ENCODE data around the gene MTNR1B.

The MTNR1B gene

DNA sequence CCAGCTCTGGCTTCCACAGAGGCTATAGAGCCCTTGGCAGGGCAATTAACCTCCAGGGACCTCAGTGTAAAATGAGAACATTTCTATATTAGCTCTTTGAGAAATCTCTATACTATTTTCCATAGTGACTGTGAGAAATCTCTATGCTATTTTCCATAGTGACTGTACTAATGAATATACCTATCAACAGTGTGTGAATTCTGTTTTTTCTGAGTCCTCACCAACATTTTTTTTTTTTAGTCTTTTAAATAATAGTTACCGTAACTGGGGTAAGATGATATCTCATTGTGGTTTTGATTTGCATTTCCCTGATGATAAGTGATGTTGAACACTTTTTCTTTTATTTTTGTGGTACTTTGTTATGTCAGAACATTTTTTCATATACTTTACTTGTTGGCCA is 7.0 kb upstream of the MTNR1B start:
- Mint-ChIP-seq H3K27ac (no peak overlapping the region), H3K36me3 (ENCODE audit: insufficient read depth) (no peaks in the 10 kb centered on the region), H3K4me1 (ENCODE audit: low read depth in 2 of 2) (no peaks in the 10 kb centered on the region), H3K9me3 (peaks cover 0 to 3% of the 10 kb centered on the region in 2 donors), H3K4me3 (no peak overlapping the region), H3K27me3 (no peaks in the 10 kb centered on the region)
- ATAC-seq (replicated peaks) (no peak), DNase-seq (no peak)

DNA sequence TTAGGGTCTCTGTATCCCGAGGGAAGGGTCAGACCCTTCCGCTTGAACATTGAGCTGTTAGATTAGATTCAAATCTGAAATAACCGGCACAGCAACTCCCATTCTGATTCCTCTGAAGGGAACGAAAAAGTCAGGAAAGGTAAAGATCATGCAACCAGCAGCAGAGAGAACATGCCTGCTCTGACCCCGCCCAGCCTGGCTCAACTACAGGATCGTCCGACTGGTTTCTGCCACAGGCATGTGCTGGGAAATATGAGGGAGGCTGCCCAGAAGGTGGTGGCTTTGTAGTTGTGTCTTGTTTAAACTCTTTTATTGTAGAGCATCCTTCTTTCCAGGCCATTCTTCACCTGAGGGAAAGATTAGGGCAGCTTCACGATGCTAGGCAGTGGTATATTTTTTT is 5.0 kb upstream of the MTNR1B start:
- no peaks in the 10 kb centered on the region for H3K27me3 Mint-ChIP-seq
- H3K4me1 Mint-ChIP-seq (ENCODE audit: low read depth in 2 of 2), result no peaks in the 10 kb centered on the region
- peaks cover 0 to 3% of the 10 kb centered on the region in 2 donors for H3K9me3 Mint-ChIP-seq

DNA sequence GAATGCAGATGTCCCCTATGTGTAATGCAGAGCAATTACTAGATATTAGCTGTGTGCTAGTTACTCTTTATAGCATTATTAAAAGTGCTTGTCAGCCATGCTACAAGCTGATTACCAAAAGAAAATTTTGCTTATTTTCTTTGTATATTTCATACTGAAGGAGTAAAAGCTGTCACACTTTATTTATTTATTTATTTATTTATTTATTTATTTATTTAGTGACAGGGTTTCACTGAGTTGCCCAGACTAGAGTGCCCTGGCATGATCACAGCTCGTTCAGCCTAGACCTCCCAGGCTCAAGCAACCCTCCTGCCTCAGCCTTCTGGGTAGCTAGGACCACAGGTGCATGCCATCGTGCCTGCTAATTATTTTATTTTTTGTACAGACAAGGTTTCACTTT is 4.3 kb upstream of the MTNR1B start:
- H3K4me3 Mint-ChIP-seq, result no peak overlapping the region
- peaks cover 0 to 3% of the 10 kb centered on the region in 2 donors for H3K9me3 Mint-ChIP-seq
- H3K36me3 Mint-ChIP-seq (ENCODE audit: insufficient read depth), result no peaks in the 10 kb centered on the region
- ATAC-seq (replicated peaks) (no peak), DNase-seq (no peak)
- no peaks in the 10 kb centered on the region for H3K27me3 Mint-ChIP-seq
- H3K4me1 Mint-ChIP-seq (ENCODE audit: low read depth in 2 of 2), result no peaks in the 10 kb centered on the region
- no peak overlapping the region for H3K27ac Mint-ChIP-seq

More for the DNA sequence above, 5.0 kb upstream of the MTNR1B start:
- Mint-ChIP-seq H3K27ac (no peak overlapping the region), H3K4me3 (no peak overlapping the region), H3K36me3 (ENCODE audit: insufficient read depth) (no peaks in the 10 kb centered on the region)
- no peak for ATAC-seq (replicated peaks)
- no peak for DNase-seq

DNA sequence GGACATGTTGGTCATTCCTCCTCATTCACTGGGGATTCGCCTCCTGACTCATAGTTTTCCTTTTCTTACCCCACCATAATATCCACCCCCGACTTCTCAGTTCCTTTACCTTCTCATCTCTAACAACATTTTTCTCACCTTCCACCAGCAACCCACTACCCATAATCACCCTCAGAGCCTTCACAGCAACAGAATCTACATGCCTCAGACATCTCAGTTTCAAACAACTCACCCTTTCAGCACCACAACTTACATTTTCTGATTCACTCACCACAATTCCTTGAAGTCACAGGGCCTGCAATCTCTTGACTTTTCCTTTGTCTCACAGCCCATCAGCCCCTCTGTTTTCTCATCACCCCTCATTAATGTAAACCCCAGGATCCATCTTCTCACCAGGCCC is 2.3 kb upstream of the MTNR1B start:
- no peaks in the 10 kb centered on the region for H3K27me3 Mint-ChIP-seq
- H3K4me3 Mint-ChIP-seq, result no peak overlapping the region
- H3K4me1 Mint-ChIP-seq (ENCODE audit: low read depth in 2 of 2), result no peaks in the 10 kb centered on the region
- no peaks in the 10 kb centered on the region for H3K36me3 Mint-ChIP-seq (ENCODE audit: insufficient read depth)
- H3K9me3 Mint-ChIP-seq, result no peaks in the 10 kb centered on the region
- H3K27ac Mint-ChIP-seq, result no peak overlapping the region
- ATAC-seq (replicated peaks) (no peak), DNase-seq (no peak)

DNA sequence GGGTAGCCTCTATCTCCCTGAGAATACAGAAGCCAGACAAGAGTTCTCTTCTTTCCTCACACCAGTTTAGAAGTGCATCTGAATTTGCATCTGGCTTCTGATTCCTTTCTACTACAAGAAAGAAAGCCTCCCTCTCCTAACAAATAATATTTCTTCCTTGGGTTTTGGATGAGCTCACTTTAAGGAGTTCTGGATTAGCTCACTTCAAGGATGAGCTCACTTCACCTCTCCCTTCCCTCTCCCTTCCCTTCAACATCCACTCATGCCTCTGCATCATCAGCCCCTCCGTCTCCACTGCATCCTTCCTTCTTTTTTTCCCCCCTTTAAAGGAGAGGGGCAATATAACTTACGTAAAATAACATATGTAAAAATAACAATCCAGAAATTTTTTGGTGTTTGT is 1.6 kb upstream of the MTNR1B start:
- no peak for DNase-seq
- Mint-ChIP-seq H3K27ac (no peak overlapping the region), H3K4me3 (no peak overlapping the region), H3K36me3 (ENCODE audit: insufficient read depth) (no peaks in the 10 kb centered on the region), H3K9me3 (peaks cover 1% of the 10 kb centered on the region in 2 donors), H3K27me3 (no peaks in the 10 kb centered on the region), H3K4me1 (ENCODE audit: low read depth in 2 of 2) (no peaks in the 10 kb centered on the region)
- ATAC-seq (replicated peaks), result no peak

DNA sequence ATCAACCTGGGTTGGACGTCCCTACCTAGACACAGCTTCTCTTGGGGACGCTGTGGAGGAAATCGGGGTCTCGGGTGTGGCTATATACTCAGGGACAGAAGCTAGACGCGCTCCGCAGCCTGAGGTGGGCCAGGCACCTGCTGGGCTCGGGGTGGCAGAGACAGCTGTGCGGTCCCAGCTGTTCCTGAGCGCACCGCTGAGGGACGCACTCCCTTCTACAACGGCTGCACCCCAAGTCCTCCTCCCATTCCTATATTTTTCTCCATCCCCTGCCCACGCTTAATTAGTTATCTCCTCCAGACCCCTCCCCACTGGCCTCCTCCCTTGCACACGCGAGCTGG is 188 bp upstream of the MTNR1B start:
- no peak for DNase-seq
- Mint-ChIP-seq H3K9me3 (peaks cover 4 to 9% of the 10 kb centered on the region in 2 donors), H3K27ac (no peak overlapping the region), H3K36me3 (ENCODE audit: insufficient read depth) (no peaks in the 10 kb centered on the region), H3K4me1 (ENCODE audit: low read depth in 2 of 2) (no peaks in the 10 kb centered on the region), H3K4me3 (no peak overlapping the region), H3K27me3 (no peaks in the 10 kb centered on the region)
- no peak for ATAC-seq (replicated peaks)

DNA sequence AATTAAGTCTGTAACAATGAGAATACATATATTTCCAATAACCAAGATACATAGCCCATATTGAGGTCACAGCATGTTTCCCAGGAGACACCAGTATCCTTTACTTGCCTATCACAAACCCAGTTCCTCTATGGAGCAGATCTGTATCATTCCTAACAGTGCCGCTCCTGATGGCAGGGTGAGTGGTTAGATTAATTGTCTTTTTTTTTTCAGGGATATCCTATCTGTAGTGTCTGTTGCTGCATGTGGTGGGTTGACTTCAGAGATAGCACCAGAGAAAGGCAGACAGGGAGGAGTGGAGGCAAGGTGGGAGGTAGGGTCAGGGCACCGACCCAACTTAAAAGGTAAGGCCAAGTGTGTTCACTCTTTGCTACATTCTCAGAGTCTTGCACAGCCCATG is 2.8 kb downstream of the MTNR1B start:
- ATAC-seq (replicated peaks) (no peak), DNase-seq (no peak)
- Mint-ChIP-seq H3K4me3 (no peak overlapping the region), H3K9me3 (peaks cover 4 to 9% of the 10 kb centered on the region in 2 donors), H3K36me3 (ENCODE audit: insufficient read depth) (no peaks in the 10 kb centered on the region), H3K27ac (no peak overlapping the region), H3K4me1 (ENCODE audit: low read depth in 2 of 2) (no peaks in the 10 kb centered on the region), H3K27me3 (no peaks in the 10 kb centered on the region)

DNA sequence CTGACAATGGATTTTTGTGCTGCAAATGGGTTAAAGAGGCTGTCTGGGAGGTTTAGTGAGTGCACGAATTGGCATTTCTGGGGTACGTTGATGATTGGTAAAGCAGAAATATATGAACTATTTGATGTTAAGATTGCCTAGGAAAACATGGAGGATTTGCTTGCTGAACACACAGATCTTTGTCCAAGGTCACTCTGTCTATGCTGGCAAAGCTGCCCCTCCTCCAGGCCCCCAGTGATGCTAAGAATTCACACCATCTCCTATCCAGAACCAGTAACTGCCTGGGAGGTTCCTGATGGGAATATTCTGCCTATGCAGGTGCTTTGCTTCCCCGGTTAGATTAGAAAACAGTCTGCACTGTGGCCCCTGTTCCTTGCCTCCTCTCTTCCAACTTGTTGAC is 5.8 kb downstream of the MTNR1B start:
- Mint-ChIP-seq H3K9me3 (peaks cover 9% of the 10 kb centered on the region in 2 donors), H3K36me3 (ENCODE audit: insufficient read depth) (no peaks in the 10 kb centered on the region), H3K27ac (no peak overlapping the region), H3K4me1 (ENCODE audit: low read depth in 2 of 2) (no peaks in the 10 kb centered on the region), H3K4me3 (no peak overlapping the region), H3K27me3 (no peaks in the 10 kb centered on the region)
- no peak for ATAC-seq (replicated peaks)
- no peak for DNase-seq

DNA sequence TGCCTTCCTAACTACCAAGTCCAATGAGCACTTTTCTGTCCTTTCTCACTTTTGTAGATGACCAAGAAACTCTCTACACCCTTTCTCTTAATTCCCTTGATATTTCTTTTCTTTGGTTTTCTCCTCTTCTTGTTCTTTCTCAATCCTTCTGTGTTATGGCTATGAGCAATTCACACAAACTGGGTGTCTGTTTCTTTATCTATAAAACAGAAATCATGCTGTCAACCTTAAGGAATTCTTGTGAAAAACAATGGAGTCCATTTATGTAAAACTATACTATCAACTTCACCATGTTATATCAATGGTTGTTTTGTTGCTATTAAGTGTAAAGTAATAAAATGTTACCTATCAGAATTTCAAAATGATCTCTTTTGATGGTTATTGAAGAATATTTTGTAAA is 7.2 kb downstream of the MTNR1B start:
- ATAC-seq (replicated peaks), result no peak
- no peak overlapping the region for H3K4me3 Mint-ChIP-seq
- no peak for DNase-seq
- no peaks in the 10 kb centered on the region for H3K36me3 Mint-ChIP-seq (ENCODE audit: insufficient read depth)
- no peaks in the 10 kb centered on the region for H3K27me3 Mint-ChIP-seq
- H3K9me3 Mint-ChIP-seq, result peaks cover 9% of the 10 kb centered on the region in 2 donors
- no peaks in the 10 kb centered on the region for H3K4me1 Mint-ChIP-seq (ENCODE audit: low read depth in 2 of 2)
- H3K27ac Mint-ChIP-seq, result no peak overlapping the region

DNA sequence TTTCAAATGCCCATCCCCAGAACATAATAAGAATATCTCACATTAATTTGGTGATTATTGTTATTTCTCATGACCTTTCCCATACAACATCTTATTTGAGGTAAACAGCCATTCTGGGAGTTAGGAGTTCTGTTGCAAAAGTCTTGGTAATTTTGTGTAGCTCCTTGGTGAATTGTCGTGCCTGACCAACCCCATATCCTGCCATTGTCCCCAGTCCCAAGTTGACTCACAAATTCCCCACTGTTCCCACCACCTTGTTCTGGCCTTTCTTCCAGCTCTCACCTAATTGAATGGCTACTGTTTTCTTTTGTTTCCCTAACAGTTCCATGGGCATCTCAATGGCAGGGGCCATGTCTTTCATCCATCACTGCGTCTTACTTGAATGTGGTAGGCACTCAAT is 8.0 kb downstream of the MTNR1B start:
- Mint-ChIP-seq H3K9me3 (peaks cover 9% of the 10 kb centered on the region in 2 donors), H3K36me3 (ENCODE audit: insufficient read depth) (no peaks in the 10 kb centered on the region), H3K4me1 (ENCODE audit: low read depth in 2 of 2) (no peaks in the 10 kb centered on the region), H3K27ac (no peak overlapping the region), H3K27me3 (no peaks in the 10 kb centered on the region), H3K4me3 (no peak overlapping the region)
- ATAC-seq (replicated peaks) (no peak), DNase-seq (no peak)

DNA sequence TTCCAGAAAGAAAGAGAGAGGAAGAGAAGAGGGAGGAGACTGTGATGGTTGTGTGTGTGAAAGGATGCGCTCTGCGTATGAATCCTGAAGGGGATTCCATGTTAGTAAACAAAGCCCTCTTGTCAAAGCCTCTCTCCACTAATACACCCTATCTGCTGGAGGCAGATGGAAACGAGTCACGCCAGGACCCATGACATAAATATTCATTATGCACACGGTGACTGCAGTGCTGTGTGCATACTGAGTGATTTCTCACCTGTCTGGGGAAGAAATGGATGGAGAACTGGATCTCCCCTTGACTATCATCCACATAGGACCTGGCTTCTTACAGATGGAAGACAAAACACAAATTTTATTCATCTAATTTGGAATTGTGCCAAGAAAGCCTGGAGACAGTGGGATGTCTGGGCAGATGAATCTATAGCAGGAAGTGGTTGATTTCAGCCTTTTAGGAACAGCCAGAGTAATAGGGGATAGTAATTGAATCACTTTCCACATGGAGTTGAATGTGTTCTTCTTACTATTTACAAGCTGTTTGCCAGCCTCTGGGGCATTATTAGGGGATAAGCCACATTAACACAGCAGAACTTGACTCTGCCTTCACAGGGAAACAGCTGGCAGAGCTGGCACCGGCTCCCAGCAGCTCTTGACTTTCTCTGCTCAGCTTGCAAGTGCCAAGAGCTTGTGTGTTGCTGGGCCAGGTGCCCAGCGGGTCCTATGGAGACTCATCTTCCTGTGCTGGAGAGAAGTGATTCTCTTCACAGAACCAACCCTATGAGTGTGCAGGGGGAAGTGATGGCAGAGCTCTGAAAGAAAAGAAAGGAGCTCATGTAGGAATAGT is 9.0 kb downstream of the MTNR1B start:
- ATAC-seq (replicated peaks), result no peak
- Mint-ChIP-seq H3K4me3 (no peak overlapping the region), H3K4me1 (ENCODE audit: low read depth in 2 of 2) (no peaks in the 10 kb centered on the region), H3K36me3 (ENCODE audit: insufficient read depth) (no peaks in the 10 kb centered on the region), H3K27ac (no peak overlapping the region), H3K27me3 (no peaks in the 10 kb centered on the region), H3K9me3 (peaks cover 1 to 4% of the 10 kb centered on the region in 2 donors)
- no peak for DNase-seq

DNA sequence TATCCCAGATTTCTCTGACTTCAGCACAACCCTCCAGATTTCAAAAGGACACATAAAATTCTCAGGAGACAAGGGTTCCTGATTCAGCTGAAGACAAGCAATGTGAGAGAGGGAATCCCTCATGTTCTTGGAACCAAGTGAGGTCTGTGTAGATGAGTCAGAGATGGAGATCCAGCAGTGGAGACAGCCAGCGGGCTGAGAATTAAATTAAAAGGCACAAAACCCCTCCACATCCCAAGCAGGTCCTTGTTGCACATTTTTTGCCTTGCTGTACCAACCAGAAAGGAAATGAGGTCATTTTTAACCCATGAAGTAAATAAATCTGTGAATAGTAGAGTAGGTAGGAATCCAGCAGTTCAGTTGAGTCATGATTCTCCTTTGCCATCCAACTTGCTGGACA is 9.7 kb downstream of the MTNR1B start:
- no peaks in the 10 kb centered on the region for H3K27me3 Mint-ChIP-seq
- no peak for ATAC-seq (replicated peaks)
- peaks cover 0 to 4% of the 10 kb centered on the region in 2 donors for H3K9me3 Mint-ChIP-seq
- H3K36me3 Mint-ChIP-seq (ENCODE audit: insufficient read depth), result no peaks in the 10 kb centered on the region
- no peaks in the 10 kb centered on the region for H3K4me1 Mint-ChIP-seq (ENCODE audit: low read depth in 2 of 2)
- DNase-seq, result no peak
- no peak overlapping the region for H3K4me3 Mint-ChIP-seq
- no peak overlapping the region for H3K27ac Mint-ChIP-seq

DNA sequence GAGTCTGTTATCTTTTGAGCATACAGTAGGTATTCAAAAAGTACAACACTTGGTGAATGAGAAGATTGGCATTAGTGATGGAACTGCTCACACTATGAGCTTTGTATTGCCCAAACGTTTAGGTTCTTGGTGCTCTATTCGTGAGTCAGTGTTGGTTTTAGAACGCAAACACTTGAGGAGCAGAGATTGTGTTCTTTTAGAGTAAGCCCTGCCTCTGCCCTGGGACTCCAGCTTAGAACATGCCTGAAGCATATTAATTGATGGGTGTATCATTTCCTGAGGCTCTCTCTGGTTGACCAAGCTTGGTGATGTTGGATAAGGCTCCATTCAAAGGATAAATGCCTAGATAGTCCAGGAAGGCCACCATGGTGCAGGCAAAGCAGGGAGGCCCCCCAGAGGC is 10.9 kb downstream of the MTNR1B start:
- DNase-seq (no peak), ATAC-seq (replicated peaks) (no peak)
- Mint-ChIP-seq H3K4me1 (ENCODE audit: low read depth in 2 of 2) (no peaks in the 10 kb centered on the region), H3K27ac (no peak overlapping the region), H3K36me3 (ENCODE audit: insufficient read depth) (no peaks in the 10 kb centered on the region), H3K9me3 (peaks cover 0 to 4% of the 10 kb centered on the region in 2 donors), H3K27me3 (no peaks in the 10 kb centered on the region), H3K4me3 (no peak overlapping the region)

DNA sequence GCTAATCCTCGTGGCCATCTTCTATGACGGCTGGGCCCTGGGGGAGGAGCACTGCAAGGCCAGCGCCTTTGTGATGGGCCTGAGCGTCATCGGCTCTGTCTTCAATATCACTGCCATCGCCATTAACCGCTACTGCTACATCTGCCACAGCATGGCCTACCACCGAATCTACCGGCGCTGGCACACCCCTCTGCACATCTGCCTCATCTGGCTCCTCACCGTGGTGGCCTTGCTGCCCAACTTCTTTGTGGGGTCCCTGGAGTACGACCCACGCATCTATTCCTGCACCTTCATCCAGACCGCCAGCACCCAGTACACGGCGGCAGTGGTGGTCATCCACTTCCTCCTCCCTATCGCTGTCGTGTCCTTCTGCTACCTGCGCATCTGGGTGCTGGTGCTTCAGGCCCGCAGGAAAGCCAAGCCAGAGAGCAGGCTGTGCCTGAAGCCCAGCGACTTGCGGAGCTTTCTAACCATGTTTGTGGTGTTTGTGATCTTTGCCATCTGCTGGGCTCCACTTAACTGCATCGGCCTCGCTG is 12.1 kb downstream of the MTNR1B start:
- ATAC-seq (replicated peaks) (no peak), DNase-seq (no peak)
- H3K4me1 Mint-ChIP-seq (ENCODE audit: low read depth in 2 of 2), result no peaks in the 10 kb centered on the region
- H3K9me3 Mint-ChIP-seq, result peaks cover 0 to 4% of the 10 kb centered on the region in 2 donors
- H3K4me3 Mint-ChIP-seq, result no peak overlapping the region
- no peaks in the 10 kb centered on the region for H3K36me3 Mint-ChIP-seq (ENCODE audit: insufficient read depth)
- H3K27ac Mint-ChIP-seq, result no peak overlapping the region
- H3K27me3 Mint-ChIP-seq, result no peaks in the 10 kb centered on the region

Data from effector memory CD8-positive, alpha-beta T cell (primary cell).